Breast epithelium (tissue), 3 donors: Measurements from ENCODE around the gene PRDX1.

ENCODE experiments used
- POLR2AphosphoS5 ChIP-seq, 3 donors: sonication (generic); formaldehyde crosslinking; IDR thresholded peaks; one replicate each; pipeline ENCODE4 v1.6.1; 2017; ENCODE audit warnings: antibody characterized with exemption in 3 of 3
- TF ChIP-seq, protein P1 (sequence below), 3 donors: fragments of 450-650 bp; IDR thresholded peaks; one replicate each; pipeline ENCODE4 v1.5.1; 2016 to 2017; ENCODE audit warnings: antibody characterized with exemption in 3 of 3, mild to moderate bottlenecking in 3 of 3, moderate library complexity in 3 of 3

DNA sequence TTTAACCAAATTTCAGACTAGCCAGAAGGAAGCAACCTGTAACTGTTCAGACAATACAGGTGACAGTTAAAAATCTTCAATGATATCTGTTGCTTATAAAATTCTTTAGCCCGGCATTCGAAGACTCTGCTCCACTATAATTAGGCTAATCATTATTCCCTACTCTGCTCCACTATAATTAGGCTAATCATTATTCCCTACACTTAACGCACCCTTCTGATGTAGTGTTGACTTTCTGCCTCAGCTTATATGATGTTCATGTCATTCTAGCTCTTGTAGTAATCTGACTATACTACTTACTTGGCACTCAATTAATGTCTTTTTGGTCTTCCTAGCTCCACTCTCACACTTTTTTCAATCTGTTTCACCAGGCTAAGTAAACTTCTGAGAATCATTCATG is 44.0 kb downstream of the PRDX1 start:
- no peak for TF ChIP-seq POLR2AphosphoS5 (IDR thresholded peaks at IDR 0.05)
- TF ChIP-seq, protein P1, sequence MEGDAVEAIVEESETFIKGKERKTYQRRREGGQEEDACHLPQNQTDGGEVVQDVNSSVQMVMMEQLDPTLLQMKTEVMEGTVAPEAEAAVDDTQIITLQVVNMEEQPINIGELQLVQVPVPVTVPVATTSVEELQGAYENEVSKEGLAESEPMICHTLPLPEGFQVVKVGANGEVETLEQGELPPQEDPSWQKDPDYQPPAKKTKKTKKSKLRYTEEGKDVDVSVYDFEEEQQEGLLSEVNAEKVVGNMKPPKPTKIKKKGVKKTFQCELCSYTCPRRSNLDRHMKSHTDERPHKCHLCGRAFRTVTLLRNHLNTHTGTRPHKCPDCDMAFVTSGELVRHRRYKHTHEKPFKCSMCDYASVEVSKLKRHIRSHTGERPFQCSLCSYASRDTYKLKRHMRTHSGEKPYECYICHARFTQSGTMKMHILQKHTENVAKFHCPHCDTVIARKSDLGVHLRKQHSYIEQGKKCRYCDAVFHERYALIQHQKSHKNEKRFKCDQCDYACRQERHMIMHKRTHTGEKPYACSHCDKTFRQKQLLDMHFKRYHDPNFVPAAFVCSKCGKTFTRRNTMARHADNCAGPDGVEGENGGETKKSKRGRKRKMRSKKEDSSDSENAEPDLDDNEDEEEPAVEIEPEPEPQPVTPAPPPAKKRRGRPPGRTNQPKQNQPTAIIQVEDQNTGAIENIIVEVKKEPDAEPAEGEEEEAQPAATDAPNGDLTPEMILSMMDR (IDR thresholded peaks at IDR 0.05), result no peak
